ENCODE measurements around the gene BANP. TPM values are rescaled to one million over a fixed set of nuclear protein-coding genes. Genes with fewer than 3 reads are reported as not detected.
"Not testable (repeated sequence)": the region's sequence is repeated elsewhere in the genome, so short reads cannot be mapped to it uniquely, and the experiment has no call there.

The BANP gene
- total RNA-seq, 3 donors from 2014 or later (not counting 1 experiment from before 2014, with no cell fraction given): 88.8 to 117 (median 117) TPM

DNA sequence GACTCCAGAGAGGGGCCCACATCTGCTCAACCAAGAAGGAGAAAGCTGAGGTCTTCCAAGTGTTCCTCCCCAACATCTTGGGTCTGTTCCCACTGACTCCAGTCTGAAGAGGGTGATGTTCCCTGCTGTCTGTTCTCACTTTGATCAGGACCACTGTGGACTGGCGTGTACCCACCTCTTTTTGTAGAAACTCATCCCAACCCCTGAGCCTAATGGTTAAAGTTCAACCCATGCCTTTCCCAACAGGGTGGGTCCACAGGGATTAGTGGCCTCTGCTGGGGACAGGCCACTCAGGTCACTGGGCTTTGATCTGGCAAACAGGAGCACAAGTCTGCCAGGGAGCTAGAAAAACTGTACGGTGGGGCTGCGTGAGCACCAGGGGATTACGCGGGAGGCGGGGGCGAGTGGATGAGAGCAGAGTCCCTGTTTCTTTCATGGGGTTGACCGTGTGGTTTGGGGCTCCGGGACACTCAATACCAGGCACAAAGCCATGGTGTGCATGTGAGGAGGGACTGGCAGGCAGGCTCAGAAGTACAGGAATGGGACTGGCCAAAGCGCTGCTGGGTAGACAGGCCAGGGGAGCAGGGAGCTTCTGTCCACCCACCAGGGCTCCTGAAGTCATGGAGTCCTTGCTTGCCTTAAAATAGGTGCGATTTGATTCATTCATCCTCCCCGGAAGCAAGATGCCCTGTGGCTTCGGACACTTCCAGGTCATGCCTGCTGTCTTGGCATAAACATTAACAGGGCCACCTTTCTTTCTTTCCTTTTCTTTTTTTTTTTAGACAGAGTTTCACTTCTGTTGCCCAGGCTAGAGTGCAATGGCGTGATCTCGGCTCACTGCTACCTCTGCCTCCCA, 14.6 kb upstream of the BANP start, which contains the start of gene CA5A:
Gene CA5A, minus strand, starts transcription at position 155 of the 856 bp plus-strand sequence. Its CDS starts 79 bp downstream, at position 76.
- Histone ChIP-seq H3K9me3 (ENCODE audit: control insufficient read depth, insufficient read depth, low read length) (no peaks in the 10 kb centered on the region), H3K27me3 (ENCODE audit: control insufficient read depth, insufficient read depth, low read length) (no peaks in the 10 kb centered on the region), H3K4me1 (ENCODE audit: control insufficient read depth, insufficient read depth, low read length) (no peaks in the 10 kb centered on the region), H3K4me3 (ENCODE audit: low read length) (no peak within 1 kb of the TSS), H3K36me3 (ENCODE audit: control insufficient read depth, insufficient read depth, low read length) (no peaks in the 10 kb centered on the region), H3K27ac (ENCODE audit: low read length) (no peak within 1 kb of the TSS)
- no peak within 1 kb of the TSS for H3K4me3 Mint-ChIP-seq
- WGBS (ENCODE audit: insufficient coverage): 85% methylated on average over 15 of the region's 15 CpGs
- no peaks in the 10 kb centered on the region for H3K9me3 Mint-ChIP-seq
- TF ChIP-seq, protein P1, sequence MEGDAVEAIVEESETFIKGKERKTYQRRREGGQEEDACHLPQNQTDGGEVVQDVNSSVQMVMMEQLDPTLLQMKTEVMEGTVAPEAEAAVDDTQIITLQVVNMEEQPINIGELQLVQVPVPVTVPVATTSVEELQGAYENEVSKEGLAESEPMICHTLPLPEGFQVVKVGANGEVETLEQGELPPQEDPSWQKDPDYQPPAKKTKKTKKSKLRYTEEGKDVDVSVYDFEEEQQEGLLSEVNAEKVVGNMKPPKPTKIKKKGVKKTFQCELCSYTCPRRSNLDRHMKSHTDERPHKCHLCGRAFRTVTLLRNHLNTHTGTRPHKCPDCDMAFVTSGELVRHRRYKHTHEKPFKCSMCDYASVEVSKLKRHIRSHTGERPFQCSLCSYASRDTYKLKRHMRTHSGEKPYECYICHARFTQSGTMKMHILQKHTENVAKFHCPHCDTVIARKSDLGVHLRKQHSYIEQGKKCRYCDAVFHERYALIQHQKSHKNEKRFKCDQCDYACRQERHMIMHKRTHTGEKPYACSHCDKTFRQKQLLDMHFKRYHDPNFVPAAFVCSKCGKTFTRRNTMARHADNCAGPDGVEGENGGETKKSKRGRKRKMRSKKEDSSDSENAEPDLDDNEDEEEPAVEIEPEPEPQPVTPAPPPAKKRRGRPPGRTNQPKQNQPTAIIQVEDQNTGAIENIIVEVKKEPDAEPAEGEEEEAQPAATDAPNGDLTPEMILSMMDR (IDR thresholded peaks at IDR 0.05): no peak
- H3K27me3 Mint-ChIP-seq (ENCODE audit: low read depth in 2 of 2): peaks cover 0 to 2% of the 10 kb centered on the region in 2 donors
- no peak for ATAC-seq
- intact Hi-C loops (cut with micrococcal nuclease): no loop called here
- H3K27ac Mint-ChIP-seq: no peak within 1 kb of the TSS
- no peaks in the 10 kb centered on the region for H3K4me1 Mint-ChIP-seq
- DNase-seq: no peak
- no peaks in the 10 kb centered on the region for H3K36me3 Mint-ChIP-seq

DNA sequence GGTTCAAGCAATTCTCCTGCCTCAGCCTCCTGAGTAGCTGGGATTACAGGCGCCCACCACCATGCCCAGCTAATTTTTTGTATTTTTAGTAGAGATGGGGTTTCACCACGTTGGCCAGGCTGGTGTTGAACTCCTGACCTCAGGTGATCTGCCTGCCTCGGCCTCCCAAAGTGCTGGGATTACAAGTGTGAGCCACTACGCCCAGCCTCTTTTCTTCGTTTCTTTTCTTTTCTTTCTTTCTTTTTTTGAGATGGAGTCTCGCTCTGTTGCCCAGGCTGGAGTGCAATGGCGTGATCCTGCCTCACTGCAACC, 14.0 kb upstream of the BANP start:
- H3K27me3 Mint-ChIP-seq (ENCODE audit: low read depth in 2 of 2); H3K4me1 Mint-ChIP-seq; H3K27ac Mint-ChIP-seq; H3K36me3 Mint-ChIP-seq; intact Hi-C loops (cut with micrococcal nuclease); H3K4me3 Mint-ChIP-seq; H3K4me1 ChIP-seq (ENCODE audit: control insufficient read depth, insufficient read depth, low read length); ATAC-seq; H3K9me3 ChIP-seq (ENCODE audit: control insufficient read depth, insufficient read depth, low read length); H3K9me3 Mint-ChIP-seq; DNase-seq; H3K4me3 ChIP-seq (ENCODE audit: low read length); H3K27ac ChIP-seq (ENCODE audit: low read length); H3K36me3 ChIP-seq (ENCODE audit: control insufficient read depth, insufficient read depth, low read length); H3K27me3 ChIP-seq (ENCODE audit: control insufficient read depth, insufficient read depth, low read length): not testable (repeated sequence)
- 85% methylated on average over 6 of the region's 7 CpGs for WGBS (ENCODE audit: insufficient coverage)

DNA sequence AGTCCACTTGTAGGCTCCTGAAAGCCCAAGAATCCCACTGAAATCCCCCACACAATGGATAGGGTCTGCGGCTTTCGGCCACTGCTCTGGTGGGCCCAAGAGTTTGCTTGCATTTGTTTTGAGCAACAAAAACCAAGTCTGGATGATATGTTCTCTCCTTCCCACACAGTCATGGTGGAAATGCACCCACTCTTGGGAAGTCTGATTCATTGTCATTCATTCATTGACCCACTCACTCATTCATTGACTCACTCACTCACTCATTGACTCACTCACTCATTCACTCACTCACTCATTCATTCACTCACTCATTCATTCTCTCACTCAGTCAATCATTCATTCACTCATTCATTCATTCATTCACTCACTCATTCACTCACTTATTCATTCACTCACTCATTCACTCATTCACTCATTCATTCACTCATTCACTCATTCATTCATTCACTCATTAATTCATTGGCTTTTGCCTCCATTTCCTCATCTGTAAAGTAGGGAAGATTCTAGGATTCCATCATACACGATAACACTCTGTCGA, 12.8 kb upstream of the BANP start:
- H3K4me1 Mint-ChIP-seq: no peaks in the 10 kb centered on the region
- no peak overlapping the region for H3K4me3 ChIP-seq (ENCODE audit: low read length)
- 96% methylated on average over 4 of the region's 4 CpGs for WGBS (ENCODE audit: insufficient coverage)
- TF ChIP-seq, protein P1 (IDR thresholded peaks at IDR 0.05): no peak
- intact Hi-C loops (cut with micrococcal nuclease): no loop called here
- no peak for DNase-seq
- no peak overlapping the region for H3K27ac Mint-ChIP-seq
- H3K27me3 Mint-ChIP-seq (ENCODE audit: low read depth in 2 of 2): peaks cover 0 to 2% of the 10 kb centered on the region in 2 donors
- no peak overlapping the region for H3K27ac ChIP-seq (ENCODE audit: low read length)
- H3K9me3 ChIP-seq (ENCODE audit: control insufficient read depth, insufficient read depth, low read length): no peaks in the 10 kb centered on the region
- H3K27me3 ChIP-seq (ENCODE audit: control insufficient read depth, insufficient read depth, low read length): no peaks in the 10 kb centered on the region
- ATAC-seq: no peak
- no peak overlapping the region for H3K4me3 Mint-ChIP-seq
- H3K4me1 ChIP-seq (ENCODE audit: control insufficient read depth, insufficient read depth, low read length): no peaks in the 10 kb centered on the region
- H3K9me3 Mint-ChIP-seq: no peaks in the 10 kb centered on the region
- no peaks in the 10 kb centered on the region for H3K36me3 Mint-ChIP-seq
- H3K36me3 ChIP-seq (ENCODE audit: control insufficient read depth, insufficient read depth, low read length): no peaks in the 10 kb centered on the region

DNA sequence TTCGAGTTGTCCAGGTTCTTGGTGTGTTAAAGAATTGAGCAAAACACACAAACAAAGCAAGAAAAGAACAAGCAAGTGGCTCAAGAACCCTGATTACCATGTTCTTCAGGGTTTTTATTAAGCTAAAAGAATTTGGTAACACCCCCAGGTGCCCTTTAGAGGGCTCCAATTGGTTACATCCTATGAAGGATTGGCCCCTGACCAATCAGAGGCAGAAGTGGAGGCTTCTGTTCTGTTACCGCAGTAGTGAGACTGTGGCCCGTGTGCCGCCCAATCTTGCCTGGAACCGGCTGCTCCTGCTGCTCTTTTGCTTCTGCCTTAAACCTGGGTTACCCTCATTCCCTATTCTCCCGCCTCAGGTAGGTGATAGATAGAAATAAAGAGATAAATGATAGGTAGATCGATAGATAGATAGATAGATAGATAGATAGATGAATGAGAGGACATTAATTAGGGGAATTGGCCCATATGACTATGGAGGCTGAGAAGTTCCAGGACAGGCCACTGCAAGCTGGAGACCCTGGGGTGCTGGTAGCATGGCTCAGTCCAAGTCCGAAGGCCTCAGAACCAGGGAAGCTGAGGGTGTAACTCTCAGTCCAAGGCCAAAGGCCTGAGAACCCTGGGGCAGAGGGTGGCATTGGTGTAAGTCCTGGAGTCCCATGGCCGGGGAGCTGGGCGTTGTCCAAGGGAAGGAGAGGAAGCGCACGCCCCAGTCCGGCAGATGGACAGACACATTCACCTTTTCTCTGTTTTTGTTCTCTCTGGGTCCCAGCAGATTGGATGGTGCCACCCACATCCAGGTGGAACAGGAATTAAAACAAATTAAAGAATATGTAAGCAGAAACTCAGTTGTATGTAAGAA, 11.4 kb upstream of the BANP start:
- WGBS (ENCODE audit: insufficient coverage): 95% methylated on average over 12 of the region's 13 CpGs
- intact Hi-C loops (cut with micrococcal nuclease): no loop called here
- H3K36me3 ChIP-seq (ENCODE audit: control insufficient read depth, insufficient read depth, low read length): no peaks in the 10 kb centered on the region
- H3K4me3 ChIP-seq (ENCODE audit: low read length): no peak overlapping the region
- peaks cover 0 to 3% of the 10 kb centered on the region in 2 donors for H3K27me3 Mint-ChIP-seq (ENCODE audit: low read depth in 2 of 2)
- ATAC-seq (no peak), DNase-seq (no peak)
- no peak overlapping the region for H3K4me3 Mint-ChIP-seq
- H3K4me1 ChIP-seq (ENCODE audit: control insufficient read depth, insufficient read depth, low read length): no peaks in the 10 kb centered on the region
- no peaks in the 10 kb centered on the region for H3K27me3 ChIP-seq (ENCODE audit: control insufficient read depth, insufficient read depth, low read length)
- no peak overlapping the region for H3K27ac ChIP-seq (ENCODE audit: low read length)
- H3K9me3 Mint-ChIP-seq: no peaks in the 10 kb centered on the region
- no peaks in the 10 kb centered on the region for H3K36me3 Mint-ChIP-seq
- TF ChIP-seq, protein P1 (IDR thresholded peaks at IDR 0.05): no peak
- H3K4me1 Mint-ChIP-seq: no peaks in the 10 kb centered on the region
- no peak overlapping the region for H3K27ac Mint-ChIP-seq
- H3K9me3 ChIP-seq (ENCODE audit: control insufficient read depth, insufficient read depth, low read length): no peaks in the 10 kb centered on the region
